ENCODE results near the gene RARRES2.
"Not testable (repeated sequence)": the region's sequence is repeated elsewhere in the genome, so short reads cannot be mapped to it uniquely, and the experiment has no call there.

Gene RARRES2

DNA sequence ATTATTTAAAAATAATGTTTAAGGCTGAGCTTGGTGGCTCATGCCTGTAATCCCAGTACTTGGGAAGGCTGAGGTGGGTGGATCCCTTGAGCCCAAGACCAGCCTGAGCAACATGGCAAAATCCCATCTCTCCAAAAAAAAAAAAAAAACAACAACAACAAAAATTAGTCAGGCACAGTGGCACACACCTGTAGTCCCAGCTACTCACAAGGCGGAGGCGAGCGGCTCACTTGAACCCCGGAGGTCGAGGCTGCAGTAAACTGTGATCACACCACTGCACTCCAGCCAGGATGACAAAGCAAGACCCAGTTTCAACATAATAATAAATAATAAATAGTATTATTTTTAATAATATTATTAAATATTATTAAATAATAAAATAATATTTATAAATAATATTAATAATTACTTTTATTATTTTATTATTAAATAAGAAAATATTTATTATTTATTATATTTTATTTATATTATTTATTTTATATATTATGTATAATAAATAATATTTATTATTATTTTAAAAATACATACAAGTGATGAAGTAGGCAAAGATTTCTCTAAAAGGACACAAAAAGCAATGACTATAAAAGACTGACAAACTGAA lies 26.7 kb downstream of the RARRES2 start:
- H3K27ac ChIP-seq, result no peak overlapping the region
- H3K4me3 ChIP-seq, result no peak overlapping the region
- no peak for DNase-seq (ENCODE audit: low spot score)
- no peak for TF ChIP-seq CTCF (IDR thresholded peaks at IDR 0.05)

GRCh38 chr7:150313870-150314269 lies 27.6 kb downstream of the RARRES2 start:
- Histone ChIP-seq H3K4me3 (no peak overlapping the region), H3K27ac (no peak overlapping the region)
- DNase-seq (ENCODE audit: low spot score), result no peak
- no peak for TF ChIP-seq CTCF (IDR thresholded peaks at IDR 0.05)

DNA sequence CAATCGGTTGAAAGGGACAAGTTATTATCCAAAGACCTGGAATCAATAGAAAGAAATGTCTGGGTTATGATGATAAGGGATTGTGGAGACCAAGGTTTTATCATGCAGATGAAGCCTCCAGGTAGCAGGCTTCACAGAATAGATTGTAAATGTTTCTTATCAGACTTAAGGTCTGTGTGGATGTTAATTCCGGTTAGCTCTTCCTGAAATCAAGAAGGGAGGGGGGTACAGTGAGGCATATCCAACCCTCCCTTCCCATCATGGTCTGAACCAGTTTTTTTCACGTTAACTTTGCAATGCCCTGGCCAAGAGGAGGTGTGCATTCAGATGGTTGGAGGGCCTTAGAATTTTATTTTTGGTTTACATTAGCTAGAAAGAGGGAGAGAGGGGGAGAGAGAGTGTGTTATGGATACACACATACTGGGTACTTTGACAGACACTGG lies 28.0 kb downstream of the RARRES2 start:
- no peak for TF ChIP-seq CTCF (IDR thresholded peaks at IDR 0.05)
- Histone ChIP-seq H3K27ac (no peak overlapping the region), H3K4me3 (no peak overlapping the region)
- DNase-seq (ENCODE audit: low spot score), result no peak

DNA sequence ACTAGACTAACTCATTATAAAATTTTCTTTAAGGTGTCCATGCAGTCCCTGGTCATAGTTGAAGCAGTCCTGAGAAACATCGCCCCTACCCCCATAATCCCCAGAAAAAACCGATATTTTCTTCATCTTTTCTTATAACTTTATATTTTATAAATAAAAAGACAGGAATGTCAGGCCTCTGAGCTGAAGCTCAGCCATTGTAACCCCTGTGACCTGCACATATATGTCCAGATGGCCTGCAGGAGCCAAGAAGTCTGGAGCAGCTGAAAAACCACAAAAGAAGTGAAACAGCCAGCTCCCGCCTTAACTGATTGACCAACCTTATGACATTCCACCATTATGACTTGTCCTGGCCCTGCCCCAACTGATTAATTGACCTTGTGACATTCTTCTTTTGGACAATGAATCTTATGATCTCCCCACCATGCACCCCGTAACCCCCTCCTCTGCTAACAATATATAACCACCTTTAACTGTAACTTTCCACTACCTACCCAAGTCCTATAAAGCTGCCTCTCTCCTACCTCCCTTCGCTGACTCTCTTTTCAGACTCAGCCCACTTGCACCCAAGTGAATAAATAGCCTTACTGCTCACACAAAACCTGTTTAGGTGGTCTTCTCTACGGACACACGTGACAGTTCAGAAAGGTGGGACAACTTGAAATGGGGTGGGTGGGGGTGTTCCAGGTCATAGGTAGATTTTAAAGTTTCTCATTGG lies 28.6 kb downstream of the RARRES2 start:
- H3K27ac ChIP-seq; DNase-seq (ENCODE audit: low spot score); H3K4me3 ChIP-seq: not testable (repeated sequence)

- H3K27ac ChIP-seq, result no peak overlapping the region
- no peak for TF ChIP-seq CTCF (IDR thresholded peaks at IDR 0.05)
- DNase-seq (ENCODE audit: low spot score), result no peak
- no peak overlapping the region for H3K4me3 ChIP-seq
Measured at GRCh38 chr7:150311711-150312110, 29.7 kb downstream of the RARRES2 start.

GRCh38 chr7:150311146-150311545 lies 30.3 kb downstream of the RARRES2 start:
- TF ChIP-seq CTCF (IDR thresholded peaks at IDR 0.05), result no peak
- no peak overlapping the region for H3K27ac ChIP-seq
- no peak for DNase-seq (ENCODE audit: low spot score)
- no peak overlapping the region for H3K4me3 ChIP-seq

DNA sequence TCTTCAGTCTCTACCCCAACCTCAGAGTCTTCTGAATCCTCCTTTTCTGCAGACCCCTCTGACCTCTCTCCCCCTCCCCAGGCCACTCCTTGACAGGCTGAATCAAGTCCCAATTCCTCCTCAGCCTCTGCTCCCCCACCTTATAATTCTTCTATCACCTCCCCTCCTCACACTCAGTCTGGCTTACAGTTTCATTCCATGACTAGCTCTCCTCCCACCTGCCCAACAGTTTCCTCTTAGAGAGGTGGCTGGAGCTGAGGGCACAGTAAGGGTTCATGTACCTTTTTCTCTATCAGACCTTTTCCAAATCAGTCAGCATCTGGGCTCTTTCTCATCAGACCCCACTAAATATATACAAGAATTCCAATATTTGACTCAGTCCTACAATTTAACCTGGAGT lies 32.9 kb downstream of the RARRES2 start:
- no peak for TF ChIP-seq CTCF (IDR thresholded peaks at IDR 0.05)
- no peak for DNase-seq (ENCODE audit: low spot score)
- Histone ChIP-seq H3K27ac (no peak overlapping the region), H3K4me3 (no peak overlapping the region)

Measured in coronary artery (tissue), 2 donors.